OCI-LY7 (cell line): ENCODE data around the gene ZNF138.

ENCODE experiments used
- CTCF ChIP-seq: fragments of 200-600 bp; sonication (generic); conservative IDR thresholded peaks from 2 replicates; pipeline ENCODE4 v1.5.1; 2014; ENCODE audit warnings: mild to moderate bottlenecking, antibody characterized with exemption, low read length, moderate library complexity, mixed read lengths
- EZH2phosphoT487 ChIP-seq: fragments of 200-600 bp; sonication (generic); IDR thresholded peaks from 2 replicates; pipeline ENCODE4 v1.6.1; 2018; ENCODE audit warnings: low read depth, borderline replicate concordance, mild to moderate bottlenecking, mixed run types, antibody characterized with exemption, low read length, moderate library complexity, mixed read lengths

DNA sequence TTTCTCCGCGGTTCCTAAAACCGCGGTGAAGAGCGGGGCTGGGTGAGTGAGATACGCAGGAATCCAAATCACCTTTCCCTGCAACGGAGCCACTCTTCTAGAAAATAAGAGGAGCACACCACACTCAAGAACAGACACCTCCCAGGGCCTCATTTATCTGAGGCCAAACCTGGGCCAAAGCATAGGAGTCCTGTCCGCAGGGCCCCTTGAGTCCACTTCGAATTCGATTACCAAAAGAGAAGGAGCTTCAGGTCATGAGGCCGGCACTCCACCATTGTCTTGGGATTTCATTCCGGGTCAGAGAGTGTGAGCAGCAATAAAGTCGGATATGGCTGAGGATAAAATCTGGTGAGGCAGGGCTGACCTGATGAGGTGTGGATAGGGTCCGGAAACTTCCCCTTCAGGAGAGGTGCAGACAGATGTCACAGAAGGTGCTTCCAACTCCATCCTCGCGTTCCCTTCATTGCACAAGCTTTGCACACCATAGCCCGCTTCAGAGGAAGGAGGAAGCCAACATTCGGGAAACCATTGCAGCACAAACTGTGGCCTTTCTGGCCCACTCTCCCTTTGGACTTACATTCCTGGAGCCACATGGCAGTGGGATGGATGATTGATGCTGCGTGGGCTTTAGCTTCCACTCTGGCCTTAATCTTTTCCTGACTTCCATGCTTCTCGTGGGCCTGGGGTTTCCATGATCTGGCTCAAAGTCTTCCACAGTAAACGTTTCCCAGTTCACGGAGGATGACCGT, 81.6 kb downstream of the ZNF138 start:
- no peak for TF ChIP-seq CTCF
- no peak for TF ChIP-seq EZH2phosphoT487
